Common myeloid progenitor, CD34-positive (primary cell): ENCODE data around the gene LIPC.

ENCODE experiments used
- CTCF ChIA-PET: fragments of 350-600 bp; sonication (Branson Sonifier 250); formaldehyde crosslinking; loops from one replicate; lab custom pipeline; 2021; ENCODE audit warnings: antibody characterized with exemption; lab: Charles Lee
- POLR2A ChIA-PET: fragments of 350-600 bp; sonication (Branson Sonifier 250); formaldehyde crosslinking; loops from one replicate; lab custom pipeline; 2021; ENCODE audit warnings: antibody characterized with exemption; lab: Charles Lee
- DNase-seq, 3 donors: peaks; one replicate each; pipeline versions ENCODE4 v3.0.0 to v3.0.0-alpha.2; 2013
- H3K27ac ChIP-seq, 2 experiments: 1 replicate in 1 of 2; 2 replicates in 1 of 2; pipeline ENCODE4 v1.7.0; 2013; ENCODE audit warnings: inconsistent platforms in 2 of 2, low read length in 2 of 2, mild to moderate bottlenecking in 2 of 2, low read depth in 1 of 2, moderate library complexity in 1 of 2; ENCODE audit not compliant: severe bottlenecking in 2 of 2, insufficient read depth in 1 of 2, poor library complexity in 1 of 2
- H3K27me3 ChIP-seq, 5 experiments: replicated peaks in 2 of 5; 1 replicate in 3 of 5; 2 replicates in 2 of 5; pipeline versions ENCODE4 v1.6.1 to v1.7.0; 2013; ENCODE audit warnings: low read length in 4 of 5, mild to moderate bottlenecking in 2 of 5, moderate library complexity in 2 of 5, inconsistent platforms in 1 of 5; ENCODE audit not compliant: insufficient read depth in 5 of 5, control insufficient read depth in 4 of 5
- H3K36me3 ChIP-seq, 4 experiments: 1 replicate in 2 of 4; 2 replicates in 2 of 4; pipeline versions ENCODE4 v1.6.1 to v1.7.0; 2013; ENCODE audit warnings: low read length in 3 of 4, control low read depth in 1 of 4, mild to moderate bottlenecking in 1 of 4; ENCODE audit not compliant: control insufficient read depth in 4 of 4, insufficient read depth in 4 of 4
- H3K4me1 ChIP-seq, 4 experiments: 1 replicate in 3 of 4; 2 replicates in 1 of 4; pipeline versions ENCODE4 v1.6.1 to v1.7.1; 2013; ENCODE audit warnings: low read length in 3 of 4, mild to moderate bottlenecking in 3 of 4, control low read depth in 1 of 4, inconsistent platforms in 1 of 4, moderate library complexity in 1 of 4; ENCODE audit not compliant: control insufficient read depth in 4 of 4, insufficient read depth in 4 of 4; ENCODE audit errors: control extremely low read depth in 1 of 4
- H3K4me3 ChIP-seq, 7 experiments: 1 replicate in 4 of 7; 2 replicates in 3 of 7; pipeline versions ENCODE4 v1.5.1 to v1.7.0; 2013; ENCODE audit warnings: mild to moderate bottlenecking in 7 of 7, low read length in 6 of 7, moderate library complexity in 6 of 7, inconsistent platforms in 2 of 7, low read depth in 2 of 7, control low read depth in 1 of 7; ENCODE audit not compliant: insufficient read depth in 4 of 7, control insufficient read depth in 1 of 7; ENCODE audit errors: extremely low read depth in 1 of 7
- H3K9me3 ChIP-seq, 5 experiments: 1 replicate in 4 of 5; 2 replicates in 1 of 5; pipeline versions ENCODE4 v1.6.1 to v1.7.1; 2013; ENCODE audit warnings: low read length in 4 of 5, mild to moderate bottlenecking in 2 of 5, inconsistent platforms in 1 of 5, low read depth in 1 of 5, moderate library complexity in 1 of 5; ENCODE audit not compliant: control insufficient read depth in 4 of 5, insufficient read depth in 2 of 5; ENCODE audit errors: control extremely low read depth in 1 of 5
- WGBS: methylation state at CpG from one replicate; pipeline ENCODE4 v1.1.5; 2013; ENCODE audit not compliant: insufficient coverage; 5-methylcytosine and 5-hydroxymethylcytosine counted together

The LIPC gene

GRCh38 chr15:58611731-58612676 lies 180.2 kb downstream of the LIPC start:
- H3K27ac ChIP-seq = no peak overlapping the region
- H3K9me3 ChIP-seq = peaks cover 6 to 22% (median 15%) of the 10 kb centered on the region in 5 experiments
- WGBS = 100% methylated on average over 5 of the region's 6 CpGs
- ChIA-PET POLR2A (no interaction called here), CTCF (no interaction called here)
- H3K36me3 ChIP-seq = peaks cover 12 to 56% (median 33%) of the 10 kb centered on the region in 4 experiments
- H3K27me3 ChIP-seq = no peaks in the 10 kb centered on the region
- H3K4me1 ChIP-seq = no peaks in the 10 kb centered on the region
- no peak overlapping the region for H3K4me3 ChIP-seq
- no peak for DNase-seq

GRCh38 chr15:58616171-58616570 lies 184.4 kb downstream of the LIPC start:
- Histone ChIP-seq H3K27ac (no peak overlapping the region), H3K27me3 (no peaks in the 10 kb centered on the region), H3K4me1 (no peaks in the 10 kb centered on the region), H3K36me3 (peaks cover 9 to 55% (median 31%) of the 10 kb centered on the region in 4 experiments), H3K9me3 (peaks cover 6 to 32% (median 15%) of the 10 kb centered on the region in 5 experiments), H3K4me3 (no peak overlapping the region)
- ChIA-PET CTCF (no interaction called here), POLR2A (no interaction called here)
- no peak for DNase-seq
- WGBS = 100% methylated on average over 1 of the region's 1 CpG
